OCI-LY1 (cell line): ENCODE measurements around the gene DTNBP1.

ENCODE experiments used
- H2AFZ ChIP-seq: fragments of 200-600 bp; sonication (generic), shearing (Covaris generic); 2 replicates; pipeline ENCODE4 v1.6.0; 2014; ENCODE audit warnings: antibody characterized with exemption, mild to moderate bottlenecking, low read length
- H3F3A ChIP-seq: fragments of 200-600 bp; sonication (generic), shearing (Covaris generic); 2 replicates; pipeline ENCODE4 v1.6.0; 2014; ENCODE audit warnings: mild to moderate bottlenecking, antibody characterized with exemption, low read length, moderate library complexity; ENCODE audit not compliant: insufficient read depth
- H3K27ac ChIP-seq: fragments of 200-600 bp; sonication (generic); 2 replicates; pipeline ENCODE4 v1.5.1; 2014; ENCODE audit warnings: low read length, mixed run types, mild to moderate bottlenecking, low read depth; ENCODE audit not compliant: poor library complexity, severe bottlenecking
- H3K27me3 ChIP-seq: fragments of 200-600 bp; sonication (generic); 2 replicates; pipeline ENCODE4 v1.6.0; 2014; ENCODE audit warnings: antibody characterized with exemption, mild to moderate bottlenecking, low read length, moderate library complexity; ENCODE audit not compliant: insufficient read depth
- H3K36me3 ChIP-seq: fragments of 200-600 bp; sonication (generic); 2 replicates; pipeline ENCODE4 v1.6.1; 2014; ENCODE audit warnings: mild to moderate bottlenecking, antibody characterized with exemption, low read length, moderate library complexity, mixed read lengths; ENCODE audit not compliant: insufficient read depth
- H3K4me1 ChIP-seq: fragments of 200-600 bp; sonication (generic); 2 replicates; pipeline ENCODE4 v1.5.1; 2014; ENCODE audit warnings: mild to moderate bottlenecking, low read length, moderate library complexity; ENCODE audit not compliant: insufficient read depth, severe bottlenecking
- H3K4me2 ChIP-seq: fragments of 200-600 bp; sonication (generic), shearing (Covaris generic); 2 replicates; pipeline ENCODE4 v1.6.1; 2014; ENCODE audit warnings: low read length
- H3K4me3 ChIP-seq: fragments of 200-600 bp; sonication (generic); 2 replicates; pipeline ENCODE4 v1.5.1; 2014; ENCODE audit warnings: low read length, low read depth, mild to moderate bottlenecking, mixed read lengths; ENCODE audit not compliant: poor library complexity, severe bottlenecking
- H3K79me2 ChIP-seq: fragments of 200-600 bp; shearing (Covaris generic); 2 replicates; pipeline ENCODE4 v1.6.1; 2016; ENCODE audit warnings: mixed run types, low read length, mixed read lengths; ENCODE audit not compliant: insufficient read depth
- H3K9ac ChIP-seq: fragments of 200-600 bp; sonication (generic), shearing (Covaris generic); 2 replicates; pipeline ENCODE4 v1.6.1; 2014; ENCODE audit warnings: mild to moderate bottlenecking, low read length, mixed read lengths
- H3K9me2 ChIP-seq: fragments of 200-600 bp; sonication (generic), shearing (Covaris generic); 2 replicates; pipeline ENCODE4 v1.6.1; 2014; ENCODE audit warnings: low read depth, mild to moderate bottlenecking, low read length, mixed read lengths
- H3K9me3 ChIP-seq: fragments of 200-600 bp; shearing (Covaris generic); 2 replicates; pipeline ENCODE4 v1.6.1; 2014; ENCODE audit warnings: low read length, mixed read lengths
- H4K20me1 ChIP-seq: fragments of 200-600 bp; sonication (generic), shearing (Covaris generic); 2 replicates; pipeline ENCODE4 v1.6.0; 2016; ENCODE audit warnings: mild to moderate bottlenecking, low read length; ENCODE audit not compliant: insufficient read depth
- EZH2 ChIP-seq: fragments of 200-600 bp; sonication (generic), shearing (Covaris generic); IDR thresholded peaks from 2 replicates; pipeline ENCODE4 v1.8.0; 2017; ENCODE audit warnings: borderline replicate concordance, mixed run types, mild to moderate bottlenecking, antibody characterized with exemption, low read length, moderate library complexity, mixed read lengths
- TF ChIP-seq, protein P1 (sequence below): fragments of 200-600 bp; sonication (generic), shearing (Covaris generic); IDR thresholded peaks from 2 replicates; pipeline ENCODE4 v1.5.1; 2017; ENCODE audit warnings: mild to moderate bottlenecking, antibody characterized with exemption, low read length, moderate library complexity, mixed read lengths

The DTNBP1 gene

DNA sequence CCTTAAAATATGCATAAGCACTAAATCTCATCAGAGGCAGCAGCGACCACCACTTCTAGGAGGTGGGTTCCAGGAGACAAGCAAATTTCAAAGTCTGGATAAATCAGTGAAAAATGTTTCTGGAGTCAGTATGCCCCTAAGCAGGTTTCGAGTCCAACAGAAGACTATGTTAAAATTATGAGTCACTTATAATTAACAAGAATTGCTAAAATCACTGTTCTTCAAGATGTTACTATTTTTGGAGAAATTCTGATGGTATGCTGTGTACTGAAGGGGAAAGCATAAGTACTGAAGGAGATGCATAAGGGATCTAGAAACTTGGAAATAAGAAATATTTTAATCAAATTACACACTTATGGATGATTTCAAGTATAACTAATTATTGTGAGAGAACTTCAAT, 58.0 kb downstream of the DTNBP1 start:
- H3K9ac ChIP-seq, result no peak overlapping the region
- no peak overlapping the region for H2AFZ ChIP-seq
- H3K9me3 ChIP-seq, result no peaks in the 10 kb centered on the region
- H4K20me1 ChIP-seq, result no peaks in the 10 kb centered on the region
- peaks cover 9% of the 10 kb centered on the region; the same call in 1 of the 2 replicates for H3K36me3 ChIP-seq
- H3K27me3 ChIP-seq, result no peaks in the 10 kb centered on the region
- H3K9me2 ChIP-seq, result no peaks in the 10 kb centered on the region
- TF ChIP-seq, protein P1, sequence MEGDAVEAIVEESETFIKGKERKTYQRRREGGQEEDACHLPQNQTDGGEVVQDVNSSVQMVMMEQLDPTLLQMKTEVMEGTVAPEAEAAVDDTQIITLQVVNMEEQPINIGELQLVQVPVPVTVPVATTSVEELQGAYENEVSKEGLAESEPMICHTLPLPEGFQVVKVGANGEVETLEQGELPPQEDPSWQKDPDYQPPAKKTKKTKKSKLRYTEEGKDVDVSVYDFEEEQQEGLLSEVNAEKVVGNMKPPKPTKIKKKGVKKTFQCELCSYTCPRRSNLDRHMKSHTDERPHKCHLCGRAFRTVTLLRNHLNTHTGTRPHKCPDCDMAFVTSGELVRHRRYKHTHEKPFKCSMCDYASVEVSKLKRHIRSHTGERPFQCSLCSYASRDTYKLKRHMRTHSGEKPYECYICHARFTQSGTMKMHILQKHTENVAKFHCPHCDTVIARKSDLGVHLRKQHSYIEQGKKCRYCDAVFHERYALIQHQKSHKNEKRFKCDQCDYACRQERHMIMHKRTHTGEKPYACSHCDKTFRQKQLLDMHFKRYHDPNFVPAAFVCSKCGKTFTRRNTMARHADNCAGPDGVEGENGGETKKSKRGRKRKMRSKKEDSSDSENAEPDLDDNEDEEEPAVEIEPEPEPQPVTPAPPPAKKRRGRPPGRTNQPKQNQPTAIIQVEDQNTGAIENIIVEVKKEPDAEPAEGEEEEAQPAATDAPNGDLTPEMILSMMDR, result no peak
- no peak for TF ChIP-seq EZH2
- H3K79me2 ChIP-seq, result no peaks in the 10 kb centered on the region
- H3K27ac ChIP-seq, result no peak overlapping the region
- H3K4me1 ChIP-seq, result no peaks in the 10 kb centered on the region
- no peak overlapping the region for H3K4me2 ChIP-seq
- no peak overlapping the region for H3K4me3 ChIP-seq
- H3F3A ChIP-seq, result no peaks in the 10 kb centered on the region

DNA sequence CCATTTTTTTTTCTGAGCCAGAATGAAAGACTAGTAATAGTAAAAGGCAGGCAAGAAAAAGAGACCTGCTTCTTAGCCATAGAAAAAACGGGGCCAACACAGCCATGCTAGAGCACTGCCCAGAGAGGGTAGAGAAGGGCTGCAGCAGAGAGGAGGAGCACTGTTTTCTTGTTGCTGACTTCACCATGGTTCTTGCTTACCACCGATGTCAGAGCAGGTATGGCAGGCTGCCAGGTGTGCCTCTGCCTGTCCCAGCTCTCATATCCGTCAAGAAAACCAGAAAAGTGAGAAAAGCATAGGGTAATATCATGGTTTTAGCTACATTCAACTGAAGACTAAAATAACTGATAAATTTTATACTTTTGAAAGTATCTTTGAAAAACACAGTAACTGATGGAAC, 60.7 kb downstream of the DTNBP1 start:
- Histone ChIP-seq H3K9ac (no peak overlapping the region), H4K20me1 (no peaks in the 10 kb centered on the region), H3K4me3 (no peak overlapping the region), H3K9me3 (no peaks in the 10 kb centered on the region), H2AFZ (no peak overlapping the region), H3K27ac (no peak overlapping the region), H3K4me2 (no peak overlapping the region), H3K9me2 (no peaks in the 10 kb centered on the region), H3K4me1 (no peaks in the 10 kb centered on the region), H3K27me3 (no peaks in the 10 kb centered on the region), H3F3A (no peaks in the 10 kb centered on the region), H3K79me2 (no peaks in the 10 kb centered on the region), H3K36me3 (peaks cover 9% of the 10 kb centered on the region; the same call in 1 of the 2 replicates)
- no peak for TF ChIP-seq EZH2
- TF ChIP-seq, protein P1, result no peak

DNA sequence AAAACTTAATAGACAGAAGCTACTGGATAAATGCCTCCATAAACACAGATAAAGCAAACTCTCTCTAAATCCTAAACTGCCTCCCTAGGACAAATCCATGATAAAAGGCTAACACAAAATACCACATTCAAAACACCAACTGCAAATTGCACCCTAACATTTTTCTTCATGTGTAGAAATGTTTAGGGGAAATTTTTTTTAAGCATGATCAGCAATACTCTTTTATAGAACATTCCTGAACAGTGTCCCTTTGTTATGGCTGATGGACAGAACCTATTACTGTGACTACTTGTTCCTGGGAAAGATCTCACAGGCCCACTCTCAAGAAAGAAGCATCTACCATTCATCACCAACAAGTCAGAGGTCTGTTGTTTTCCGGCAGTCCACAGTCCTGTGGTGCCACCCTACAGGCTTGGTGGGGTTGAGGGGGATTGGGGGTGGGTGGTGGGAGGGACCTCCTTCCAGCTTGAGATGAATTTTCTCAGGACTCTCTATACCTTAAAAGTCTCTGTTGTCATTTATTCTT, 64.5 kb downstream of the DTNBP1 start:
- Histone ChIP-seq H3K9me3 (no peaks in the 10 kb centered on the region), H3K27ac (no peak overlapping the region), H3K79me2 (no peaks in the 10 kb centered on the region), H3K4me2 (no peak overlapping the region), H3K9ac (no peak overlapping the region), H3K4me3 (no peak overlapping the region), H3F3A (no peaks in the 10 kb centered on the region), H3K27me3 (no peaks in the 10 kb centered on the region), H2AFZ (no peak overlapping the region), H3K9me2 (no peaks in the 10 kb centered on the region), H3K4me1 (no peaks in the 10 kb centered on the region), H4K20me1 (no peaks in the 10 kb centered on the region), H3K36me3 (peaks cover 14% of the 10 kb centered on the region; the same call in 1 of the 2 replicates)
- TF ChIP-seq, protein P1, result no peak
- no peak for TF ChIP-seq EZH2
